Measurements from ENCODE around the gene SDF2. TPM values are rescaled to one million over a fixed set of nuclear protein-coding genes. Genes with fewer than 3 reads are reported as not detected.
A peak's percentile ranks its signal among the peaks of the same experiment; 100 is the strongest.

Gene SDF2
- total and polyA plus RNA-seq, 9 of the 15 experiments (the other 6 are each of a cell fraction or from before 2014, with no cell fraction given): 41.2 to 132 (median 65.6) TPM

GRCh38 chr17:28710861-28711722 is 49.4 kb upstream of the SDF2 start (continued):
- TF ChIP-seq ELF2 (CRISPR knock-in tag; IDR thresholded peaks at IDR 0.05): no peak
- no peak for TF ChIP-seq ZNF444 (CRISPR knock-in tag; IDR thresholded peaks at IDR 0.05)
- TF ChIP-seq SP1 (CRISPR knock-in tag; IDR thresholded peaks at IDR 0.05): peak; percentile 85
- TF ChIP-seq, protein P1, sequence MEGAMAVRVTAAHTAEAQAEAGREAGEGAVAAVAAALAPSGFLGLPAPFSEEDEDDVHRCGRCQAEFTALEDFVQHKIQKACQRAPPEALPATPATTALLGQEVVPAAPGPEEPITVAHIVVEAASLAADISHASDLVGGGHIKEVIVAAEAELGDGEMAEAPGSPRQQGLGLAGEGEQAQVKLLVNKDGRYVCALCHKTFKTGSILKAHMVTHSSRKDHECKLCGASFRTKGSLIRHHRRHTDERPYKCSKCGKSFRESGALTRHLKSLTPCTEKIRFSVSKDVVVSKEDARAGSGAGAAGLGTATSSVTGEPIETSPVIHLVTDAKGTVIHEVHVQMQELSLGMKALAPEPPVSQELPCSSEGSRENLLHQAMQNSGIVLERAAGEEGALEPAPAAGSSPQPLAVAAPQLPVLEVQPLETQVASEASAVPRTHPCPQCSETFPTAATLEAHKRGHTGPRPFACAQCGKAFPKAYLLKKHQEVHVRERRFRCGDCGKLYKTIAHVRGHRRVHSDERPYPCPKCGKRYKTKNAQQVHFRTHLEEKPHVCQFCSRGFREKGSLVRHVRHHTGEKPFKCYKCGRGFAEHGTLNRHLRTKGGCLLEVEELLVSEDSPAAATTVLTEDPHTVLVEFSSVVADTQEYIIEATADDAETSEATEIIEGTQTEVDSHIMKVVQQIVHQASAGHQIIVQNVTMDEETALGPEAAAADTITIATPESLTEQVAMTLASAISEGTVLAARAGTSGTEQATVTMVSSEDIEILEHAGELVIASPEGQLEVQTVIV (CRISPR knock-in tag; IDR thresholded peaks at IDR 0.05; ENCODE audit: borderline replicate concordance): no peak
- TF ChIP-seq MNT (conservative IDR thresholded peaks at IDR 0.05): peak; percentile 85 to 91
- no peak for TF ChIP-seq HNRNPLL (IDR thresholded peaks at IDR 0.05; ENCODE audit: low read depth, low read length, poor library complexity, severe bottlenecking)
- no peak for TF ChIP-seq ZNF561 (CRISPR knock-in tag; conservative IDR thresholded peaks at IDR 0.05)
- no peak for TF ChIP-seq ZNF77 (CRISPR knock-in tag; IDR thresholded peaks at IDR 0.05)
- peak; percentile 62; the same call in 1 of the 2 replicates for TF ChIP-seq POLR2AphosphoS2 (IDR thresholded peaks at IDR 0.05; ENCODE audit: low read length)
- TF ChIP-seq GABPA (tag; conservative IDR thresholded peaks at IDR 0.05; ENCODE audit: low read depth): no peak
- peak; percentile 37; the same call in 1 of the 2 replicates for TF ChIP-seq HLTF (IDR thresholded peaks at IDR 0.05)
- no peak for TF ChIP-seq MEF2A (IDR thresholded peaks at IDR 0.05; ENCODE audit: control insufficient read depth, low read depth, low read length)
- no peak for TF ChIP-seq ZNF764 (CRISPR knock-in tag; IDR thresholded peaks at IDR 0.05; ENCODE audit: low read depth)
- TF ChIP-seq, protein P2, sequence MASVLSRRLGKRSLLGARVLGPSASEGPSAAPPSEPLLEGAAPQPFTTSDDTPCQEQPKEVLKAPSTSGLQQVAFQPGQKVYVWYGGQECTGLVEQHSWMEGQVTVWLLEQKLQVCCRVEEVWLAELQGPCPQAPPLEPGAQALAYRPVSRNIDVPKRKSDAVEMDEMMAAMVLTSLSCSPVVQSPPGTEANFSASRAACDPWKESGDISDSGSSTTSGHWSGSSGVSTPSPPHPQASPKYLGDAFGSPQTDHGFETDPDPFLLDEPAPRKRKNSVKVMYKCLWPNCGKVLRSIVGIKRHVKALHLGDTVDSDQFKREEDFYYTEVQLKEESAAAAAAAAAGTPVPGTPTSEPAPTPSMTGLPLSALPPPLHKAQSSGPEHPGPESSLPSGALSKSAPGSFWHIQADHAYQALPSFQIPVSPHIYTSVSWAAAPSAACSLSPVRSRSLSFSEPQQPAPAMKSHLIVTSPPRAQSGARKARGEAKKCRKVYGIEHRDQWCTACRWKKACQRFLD (CRISPR knock-in tag; IDR thresholded peaks at IDR 0.05): peak; percentile 93
- no peak for TF ChIP-seq EWSR1 (IDR thresholded peaks at IDR 0.05; ENCODE audit: borderline replicate concordance, low read depth, partially characterized antibody)
- no peak for TF ChIP-seq DIDO1 (tag; IDR thresholded peaks at IDR 0.05; ENCODE audit: low read depth)
- TF ChIP-seq ZKSCAN1 (IDR thresholded peaks at IDR 0.05; ENCODE audit: low read depth, low read length): no peak
- TF ChIP-seq ZNF699 (CRISPR knock-in tag; IDR thresholded peaks at IDR 0.05; ENCODE audit: insufficient replicate concordance): no peak
- no peak for TF ChIP-seq ZNF445 (CRISPR knock-in tag; IDR thresholded peaks at IDR 0.05; ENCODE audit: low read depth)
- no peak for TF ChIP-seq ZNF24 (IDR thresholded peaks at IDR 0.05)
- TF ChIP-seq RNF2 (IDR thresholded peaks at IDR 0.05): peak; percentile 82
- TF ChIP-seq ZNF57 (CRISPR knock-in tag; IDR thresholded peaks at IDR 0.05): peak; percentile 79; the same call in 1 of the 2 replicates
- peak; percentile 90 for TF ChIP-seq TBP (optimal IDR thresholded peaks at IDR 0.05; ENCODE audit: low read depth, low read length)
- TF ChIP-seq FOS (IDR thresholded peaks at IDR 0.05; ENCODE audit: extremely low read depth, insufficient read length): peak; percentile 4
- TF ChIP-seq TEAD2 (tag; IDR thresholded peaks at IDR 0.05): no peak
